ENCODE results near the gene ZNF429.
"Not testable (repeated sequence)": the region's sequence is repeated elsewhere in the genome, so short reads cannot be mapped to it uniquely, and the experiment has no call there.

The ZNF429 gene

GRCh38 chr19:21593502-21593901, 88.1 kb downstream of the ZNF429 start:
- DNase-seq = no peak

DNA sequence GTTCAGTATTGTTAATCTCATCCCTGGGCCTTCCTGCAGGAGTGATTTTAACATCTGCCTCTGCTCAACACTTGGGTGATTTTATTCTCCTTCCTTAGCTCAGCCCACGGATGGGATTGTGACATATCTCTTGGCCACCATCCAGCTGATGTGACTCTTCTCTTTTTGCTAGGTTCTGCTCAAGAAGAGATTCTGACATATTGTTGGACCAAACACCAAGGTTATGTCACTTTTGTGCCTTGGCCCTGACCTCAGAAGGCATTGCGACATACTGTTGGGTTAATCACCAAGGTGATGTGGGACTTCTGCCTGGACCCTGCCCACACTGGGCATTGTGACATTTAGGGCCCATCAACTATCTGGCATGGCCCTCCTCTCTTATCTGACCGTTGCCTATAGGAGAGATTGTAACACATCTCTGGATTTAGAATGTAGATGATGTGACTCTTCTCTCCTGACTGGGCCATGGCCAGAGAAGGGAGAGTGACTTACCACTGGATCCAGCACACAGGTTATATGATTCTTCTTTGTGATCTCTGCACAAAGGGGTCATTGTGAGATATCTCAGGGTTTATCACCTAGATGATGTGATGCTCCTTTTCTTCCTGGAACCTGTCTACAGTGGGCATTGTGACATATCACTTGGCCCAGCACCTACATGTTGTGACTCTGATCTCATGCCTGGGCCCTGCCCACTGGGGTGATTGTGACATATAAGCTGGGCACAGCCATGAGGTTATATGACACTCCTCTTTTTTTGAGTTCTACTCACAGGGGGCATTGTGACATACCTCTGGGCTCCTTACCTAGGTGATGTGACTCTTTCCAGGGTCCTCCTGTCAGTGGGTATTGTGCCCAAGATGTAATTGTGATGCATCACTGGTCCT, 88.8 kb downstream of the ZNF429 start:
- DNase-seq = peak; percentile 21 to 41

DNA sequence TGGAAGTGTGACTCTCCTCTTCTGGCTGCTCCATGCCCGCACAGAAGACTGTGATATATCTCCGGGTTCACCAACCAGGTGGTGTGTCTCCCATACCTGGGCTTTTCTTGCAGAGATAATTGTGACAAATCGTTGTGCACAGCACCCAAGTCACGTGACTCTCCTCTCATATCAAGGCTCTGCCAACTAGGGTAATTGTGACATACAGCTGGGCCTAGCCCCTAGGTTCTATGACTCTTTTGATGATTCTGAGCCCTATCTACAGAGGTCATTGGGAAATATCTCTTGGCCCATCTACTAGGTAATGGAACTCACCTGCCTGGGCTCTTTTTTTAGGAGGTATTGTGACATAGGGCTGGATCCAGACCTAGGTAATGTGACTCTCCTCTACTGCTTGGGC, 89.8 kb downstream of the ZNF429 start:
- no peak for DNase-seq

DNA sequence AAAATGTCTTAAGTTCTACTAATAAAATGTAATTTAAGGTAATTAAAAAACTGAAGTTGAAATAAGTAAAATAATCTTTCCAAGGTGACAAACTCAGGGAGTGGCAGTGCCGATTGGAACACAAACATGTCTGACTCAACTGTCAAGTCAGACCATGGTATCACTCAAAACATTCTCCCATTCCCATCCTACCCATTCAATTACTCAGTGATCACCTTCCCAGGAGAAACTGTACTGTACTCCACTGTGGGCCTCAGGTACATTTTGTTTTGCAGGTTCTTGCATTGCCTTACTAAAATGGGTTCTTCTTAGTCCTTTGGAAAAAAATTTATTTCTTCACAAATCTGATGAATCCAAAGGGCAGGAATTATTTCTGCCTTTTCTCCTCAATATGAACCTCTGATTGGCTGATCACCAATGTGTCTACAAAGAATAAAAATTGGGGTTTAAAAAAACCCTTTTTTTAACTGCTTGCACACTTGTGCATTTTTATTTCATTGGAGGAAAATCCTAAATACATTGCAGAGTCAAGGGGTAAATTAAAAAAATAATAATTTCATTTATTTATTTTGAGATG, 96.8 kb downstream of the ZNF429 start:
- DNase-seq = no peak

DNA sequence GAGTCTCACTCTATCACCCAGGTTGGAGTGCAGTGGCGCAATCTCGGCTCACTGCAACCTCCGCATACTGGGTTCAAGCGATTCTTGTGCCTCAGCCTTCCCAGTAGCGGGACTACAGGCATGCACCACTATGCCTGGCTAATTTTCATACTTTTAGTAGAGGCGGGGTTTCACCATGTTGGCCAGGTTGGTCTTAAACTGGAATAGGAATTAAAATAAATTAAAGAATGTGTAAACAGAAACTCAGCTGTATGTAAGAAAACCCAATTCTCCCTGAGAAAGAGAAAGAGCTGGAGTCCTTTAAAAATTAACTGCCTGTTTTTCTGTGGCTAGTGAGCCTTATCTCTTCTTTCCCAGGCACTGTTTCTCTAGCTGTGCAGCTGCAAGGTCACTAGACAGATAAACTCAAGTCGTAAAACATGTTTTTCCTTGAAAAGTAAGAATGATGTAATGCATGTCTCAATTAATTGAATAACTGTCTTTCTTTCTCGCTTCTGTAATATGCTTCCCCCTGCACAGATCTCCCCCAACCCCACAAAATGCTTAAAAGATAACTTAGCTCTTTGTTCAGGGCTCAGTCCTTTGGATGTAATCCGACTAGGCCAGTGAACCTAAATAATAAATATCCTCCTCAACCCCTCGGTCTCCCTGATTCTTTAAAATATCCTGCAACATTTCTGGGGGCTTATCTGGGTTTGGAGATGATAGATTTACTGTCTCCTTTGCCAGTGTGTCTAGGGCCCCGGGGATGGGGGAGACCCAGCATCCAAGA, 97.4 kb downstream of the ZNF429 start:
- not testable (repeated sequence) for DNase-seq

DNA sequence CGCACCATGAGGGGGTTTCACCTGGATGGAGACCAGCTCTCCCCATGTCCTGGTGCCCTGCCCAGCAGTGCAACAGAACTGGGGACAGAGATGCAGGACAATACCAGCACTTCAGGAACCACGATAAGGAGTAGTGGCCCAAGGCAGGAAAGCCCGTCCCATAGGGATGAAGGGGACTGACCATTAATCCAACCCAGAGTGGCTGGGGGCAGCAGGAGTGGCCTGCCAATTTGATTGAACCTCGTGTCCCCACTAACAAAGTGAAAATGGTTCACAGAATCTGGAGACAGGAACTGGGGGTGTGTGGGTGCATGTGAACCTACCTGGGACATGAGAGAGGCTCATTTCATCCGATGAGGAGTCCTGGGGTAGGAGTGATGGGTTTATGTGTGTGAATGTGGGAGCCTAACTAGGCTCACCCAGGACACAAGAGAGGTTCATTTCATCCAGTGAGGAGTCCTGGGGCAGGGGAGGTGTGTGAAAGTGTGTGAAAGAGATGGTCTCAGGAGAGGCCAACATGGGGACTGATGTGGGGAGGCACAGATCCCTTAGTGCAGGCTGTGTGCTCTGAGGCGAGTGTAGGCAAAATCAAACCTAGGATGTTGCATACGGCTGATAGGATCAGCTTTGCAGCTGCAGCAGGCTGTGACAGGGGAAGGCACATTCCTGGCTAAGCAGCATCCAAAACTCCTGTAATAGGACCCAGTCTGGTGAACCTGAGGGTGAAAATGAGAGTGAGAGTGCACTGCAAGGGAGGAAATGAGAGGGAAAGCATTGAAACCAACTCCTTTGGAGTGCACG, 98.2 kb downstream of the ZNF429 start:
- no peak for DNase-seq

DNA sequence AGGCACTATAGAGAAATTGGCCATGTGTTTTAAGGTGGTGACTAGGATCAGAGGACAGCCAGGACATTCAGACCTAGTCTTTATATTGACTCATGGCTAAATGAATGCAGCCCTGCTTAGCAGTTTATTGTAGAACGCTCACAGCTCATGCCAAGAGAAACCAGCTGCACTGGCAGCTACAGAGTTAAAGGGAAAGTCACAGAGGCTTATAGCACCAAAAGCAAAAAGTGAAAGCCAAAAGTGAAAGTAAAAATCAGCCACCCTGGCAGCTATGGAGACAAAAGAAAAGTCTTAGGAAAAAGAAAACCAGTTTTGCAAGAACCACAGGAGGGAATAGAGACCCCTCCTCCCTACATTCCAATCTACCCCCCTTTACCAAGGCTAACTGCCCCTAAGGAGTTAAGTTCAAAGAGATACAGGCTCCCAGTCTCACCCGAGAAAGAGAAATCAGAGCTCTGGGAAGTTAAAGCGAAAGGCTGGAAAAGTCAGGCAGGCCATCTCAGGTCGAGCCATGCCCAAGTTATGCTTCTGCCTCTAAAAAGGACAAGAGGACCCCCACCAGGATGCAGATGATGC, 99.0 kb downstream of the ZNF429 start:
- DNase-seq = peak in 1 of 2 donors; percentile 26

Data from bone marrow (tissue), 2 donors.